GM18499 (cell line): Measurements from ENCODE around the gene BIK.

Source experiments
- ATAC-seq: cut with Tn5 transposase; IDR thresholded peaks from one replicate; pipeline ENCODE4 v1.9.1; 2021; ENCODE audit warnings: moderate number of reproducible peaks; ENCODE audit not compliant: insufficient read depth, unreplicated experiment

Gene BIK

DNA sequence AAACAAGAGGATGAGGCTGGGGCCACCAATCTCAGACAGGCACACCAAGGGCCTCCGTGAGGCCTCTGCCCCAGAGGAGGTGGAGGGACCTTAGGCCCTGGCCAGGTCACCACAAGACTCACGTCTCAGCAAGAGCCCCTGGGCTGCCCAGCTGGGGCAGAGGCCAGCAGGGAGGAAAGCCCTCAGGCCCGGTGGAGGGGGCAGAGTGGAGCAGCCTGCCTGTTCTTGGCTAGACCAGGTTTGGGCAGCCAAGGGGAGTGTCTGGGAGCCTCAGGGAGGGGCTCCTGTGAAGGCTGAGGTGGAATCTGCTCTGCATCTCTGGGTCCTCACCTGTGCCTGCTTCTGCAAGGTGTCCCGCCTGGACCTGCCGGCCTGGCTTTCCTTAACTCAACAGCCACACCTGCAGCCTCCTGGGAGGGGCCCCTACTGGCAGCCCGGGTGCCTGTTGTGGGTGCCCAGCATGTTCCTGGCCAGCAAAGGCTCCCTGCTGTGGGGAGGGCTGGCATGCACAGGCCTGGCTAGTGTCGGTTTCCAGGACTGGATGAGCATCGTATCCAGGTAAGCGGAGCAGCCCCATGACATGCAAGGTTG is 64.5 kb downstream of the BIK start:
- ATAC-seq, result no peak

DNA sequence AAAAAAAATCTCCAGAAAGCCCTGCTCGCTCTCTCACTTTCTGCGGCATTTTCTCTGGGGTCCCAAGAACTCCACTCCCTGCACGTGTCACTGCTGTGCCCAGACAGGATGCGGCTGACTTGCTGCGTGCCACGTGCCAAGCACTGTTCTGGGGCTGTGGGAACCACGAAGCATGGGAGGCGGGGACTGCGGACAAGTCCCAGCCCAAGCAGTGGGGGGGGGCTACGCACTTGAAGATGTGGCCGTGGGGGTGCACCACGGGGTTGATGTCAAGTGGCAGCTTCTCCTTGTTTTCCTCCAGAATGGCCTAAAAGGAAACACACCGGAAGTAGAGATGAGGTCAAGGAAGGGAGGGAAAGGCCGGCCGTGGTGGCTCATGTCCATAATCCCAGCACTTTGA is 65.5 kb downstream of the BIK start:
- ATAC-seq, result no peak

DNA sequence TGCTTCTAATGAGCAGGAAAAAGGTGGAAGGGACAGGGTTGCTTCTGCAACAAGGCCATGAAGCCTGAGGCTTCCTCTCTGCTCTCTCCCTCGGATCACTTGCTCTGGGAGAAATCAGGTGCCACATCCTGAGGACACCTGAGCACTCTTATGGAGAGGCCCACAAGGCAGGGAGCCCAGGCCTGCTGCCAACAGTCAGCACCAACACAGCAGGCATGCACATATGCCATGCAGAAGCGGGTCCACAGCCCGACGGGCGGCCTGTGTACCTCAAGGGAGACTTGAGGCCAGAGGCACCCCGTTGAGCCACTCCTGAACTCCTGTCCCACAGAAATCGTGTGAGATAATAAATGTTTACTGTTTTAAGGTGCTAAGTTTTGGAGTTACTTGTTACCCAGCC is 66.9 kb downstream of the BIK start:
- ATAC-seq, result no peak
